ENCODE data around the gene PTGES3L. TPM values are rescaled to one million over a fixed set of nuclear protein-coding genes. Genes with fewer than 3 reads are reported as not detected.

PTGES3L gene
- total and polyA plus RNA-seq, 2 experiments from 2014 or later: 2.3 to 2.5 TPM

DNA sequence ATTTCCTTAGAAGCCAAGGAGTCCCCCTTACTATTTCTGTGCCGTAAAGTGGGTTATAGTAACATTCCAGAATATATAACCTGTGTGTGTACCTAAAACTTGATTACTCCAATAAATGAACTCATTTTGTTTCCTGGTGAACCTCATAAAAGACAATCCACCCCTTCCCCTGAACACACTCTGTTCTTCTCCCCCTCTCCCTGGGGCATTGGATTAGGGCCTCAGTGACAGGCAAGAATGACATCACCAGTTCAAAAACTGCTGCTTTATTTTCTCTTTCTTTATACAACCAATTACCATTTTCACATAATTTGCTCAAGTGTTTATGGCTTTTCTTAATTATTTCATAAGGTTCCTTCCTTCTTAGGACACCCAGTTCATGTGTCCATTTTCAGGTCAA, 33.1 kb downstream of the PTGES3L start (continued):
- TF ChIP-seq POLR2AphosphoS5 (IDR thresholded peaks at IDR 0.05; ENCODE audit: low read depth) (no peak), CREB1 (CRISPR knock-in tag; IDR thresholded peaks at IDR 0.05; ENCODE audit: low read depth) (no peak)

DNA sequence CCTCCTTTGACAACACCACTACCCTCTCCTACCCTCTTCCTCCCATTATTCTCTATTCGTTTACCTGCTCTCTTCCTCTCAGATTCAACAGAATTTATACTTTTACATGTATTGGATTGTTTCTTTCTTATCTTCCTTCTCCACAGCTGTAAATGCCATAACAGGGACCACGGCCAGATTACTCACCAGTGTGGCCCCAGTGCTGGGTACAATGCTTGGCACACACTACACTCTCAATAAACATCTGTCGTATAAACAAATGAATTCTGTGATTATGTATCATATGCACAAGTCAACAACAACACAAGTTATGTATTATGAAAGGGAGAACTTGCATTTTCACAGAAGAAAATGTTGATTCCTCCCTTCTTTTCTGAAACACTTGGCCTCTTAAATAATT, 35.7 kb downstream of the PTGES3L start:
- Histone ChIP-seq H3F3A (replicated peaks; ENCODE audit: low read depth) (0 out of 2 replicates have a peak, but pooled peaks cover 3% of the 10 kb centered on the region), H2AFZ (no peak overlapping the region), H3K79me2 (replicated peaks; ENCODE audit: insufficient read depth) (no peaks in the 10 kb centered on the region), H3K4me3 (no peak overlapping the region), H3K36me3 (ENCODE audit: insufficient read depth) (no peaks in the 10 kb centered on the region), H3K4me1 (ENCODE audit: insufficient read depth) (no peaks in the 10 kb centered on the region), H3K27me3 (ENCODE audit: insufficient read depth) (no peaks in the 10 kb centered on the region), H4K20me1 (replicated peaks; ENCODE audit: insufficient read depth) (no peaks in the 10 kb centered on the region; the same call in 1 of the 2 replicates), H3K4me2 (no peak overlapping the region), H3K9me2 (ENCODE audit: insufficient read depth) (no peaks in the 10 kb centered on the region), H3K27ac (ENCODE audit: low read depth) (no peak overlapping the region)
- no peak for DNase-seq (ENCODE audit: low spot score)
- no peak for TF ChIP-seq ZNF331 (CRISPR knock-in tag; IDR thresholded peaks at IDR 0.05; ENCODE audit: low read depth)
- no peak for TF ChIP-seq POLR2AphosphoS5 (IDR thresholded peaks at IDR 0.05; ENCODE audit: low read depth)
- TF ChIP-seq, protein P1, sequence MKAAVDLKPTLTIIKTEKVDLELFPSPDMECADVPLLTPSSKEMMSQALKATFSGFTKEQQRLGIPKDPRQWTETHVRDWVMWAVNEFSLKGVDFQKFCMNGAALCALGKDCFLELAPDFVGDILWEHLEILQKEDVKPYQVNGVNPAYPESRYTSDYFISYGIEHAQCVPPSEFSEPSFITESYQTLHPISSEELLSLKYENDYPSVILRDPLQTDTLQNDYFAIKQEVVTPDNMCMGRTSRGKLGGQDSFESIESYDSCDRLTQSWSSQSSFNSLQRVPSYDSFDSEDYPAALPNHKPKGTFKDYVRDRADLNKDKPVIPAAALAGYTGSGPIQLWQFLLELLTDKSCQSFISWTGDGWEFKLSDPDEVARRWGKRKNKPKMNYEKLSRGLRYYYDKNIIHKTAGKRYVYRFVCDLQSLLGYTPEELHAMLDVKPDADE (IDR thresholded peaks at IDR 0.05): no peak
- no peak for TF ChIP-seq EZH2 (IDR thresholded peaks at IDR 0.05; ENCODE audit: low read depth, unreplicated experiment)
- no peak for TF ChIP-seq CREB1 (CRISPR knock-in tag; IDR thresholded peaks at IDR 0.05; ENCODE audit: low read depth)
- TF ChIP-seq, protein P2, sequence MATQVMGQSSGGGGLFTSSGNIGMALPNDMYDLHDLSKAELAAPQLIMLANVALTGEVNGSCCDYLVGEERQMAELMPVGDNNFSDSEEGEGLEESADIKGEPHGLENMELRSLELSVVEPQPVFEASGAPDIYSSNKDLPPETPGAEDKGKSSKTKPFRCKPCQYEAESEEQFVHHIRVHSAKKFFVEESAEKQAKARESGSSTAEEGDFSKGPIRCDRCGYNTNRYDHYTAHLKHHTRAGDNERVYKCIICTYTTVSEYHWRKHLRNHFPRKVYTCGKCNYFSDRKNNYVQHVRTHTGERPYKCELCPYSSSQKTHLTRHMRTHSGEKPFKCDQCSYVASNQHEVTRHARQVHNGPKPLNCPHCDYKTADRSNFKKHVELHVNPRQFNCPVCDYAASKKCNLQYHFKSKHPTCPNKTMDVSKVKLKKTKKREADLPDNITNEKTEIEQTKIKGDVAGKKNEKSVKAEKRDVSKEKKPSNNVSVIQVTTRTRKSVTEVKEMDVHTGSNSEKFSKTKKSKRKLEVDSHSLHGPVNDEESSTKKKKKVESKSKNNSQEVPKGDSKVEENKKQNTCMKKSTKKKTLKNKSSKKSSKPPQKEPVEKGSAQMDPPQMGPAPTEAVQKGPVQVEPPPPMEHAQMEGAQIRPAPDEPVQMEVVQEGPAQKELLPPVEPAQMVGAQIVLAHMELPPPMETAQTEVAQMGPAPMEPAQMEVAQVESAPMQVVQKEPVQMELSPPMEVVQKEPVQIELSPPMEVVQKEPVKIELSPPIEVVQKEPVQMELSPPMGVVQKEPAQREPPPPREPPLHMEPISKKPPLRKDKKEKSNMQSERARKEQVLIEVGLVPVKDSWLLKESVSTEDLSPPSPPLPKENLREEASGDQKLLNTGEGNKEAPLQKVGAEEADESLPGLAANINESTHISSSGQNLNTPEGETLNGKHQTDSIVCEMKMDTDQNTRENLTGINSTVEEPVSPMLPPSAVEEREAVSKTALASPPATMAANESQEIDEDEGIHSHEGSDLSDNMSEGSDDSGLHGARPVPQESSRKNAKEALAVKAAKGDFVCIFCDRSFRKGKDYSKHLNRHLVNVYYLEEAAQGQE (IDR thresholded peaks at IDR 0.05; ENCODE audit: unreplicated experiment): no peak
- TF ChIP-seq STAT1 (IDR thresholded peaks at IDR 0.05; ENCODE audit: unreplicated experiment): no peak
- no peak for TF ChIP-seq EZH2phosphoT487 (IDR thresholded peaks at IDR 0.05; ENCODE audit: unreplicated experiment)
- no peak for TF ChIP-seq NANOG (IDR thresholded peaks at IDR 0.05; ENCODE audit: borderline replicate concordance)
- TF ChIP-seq, protein P3, sequence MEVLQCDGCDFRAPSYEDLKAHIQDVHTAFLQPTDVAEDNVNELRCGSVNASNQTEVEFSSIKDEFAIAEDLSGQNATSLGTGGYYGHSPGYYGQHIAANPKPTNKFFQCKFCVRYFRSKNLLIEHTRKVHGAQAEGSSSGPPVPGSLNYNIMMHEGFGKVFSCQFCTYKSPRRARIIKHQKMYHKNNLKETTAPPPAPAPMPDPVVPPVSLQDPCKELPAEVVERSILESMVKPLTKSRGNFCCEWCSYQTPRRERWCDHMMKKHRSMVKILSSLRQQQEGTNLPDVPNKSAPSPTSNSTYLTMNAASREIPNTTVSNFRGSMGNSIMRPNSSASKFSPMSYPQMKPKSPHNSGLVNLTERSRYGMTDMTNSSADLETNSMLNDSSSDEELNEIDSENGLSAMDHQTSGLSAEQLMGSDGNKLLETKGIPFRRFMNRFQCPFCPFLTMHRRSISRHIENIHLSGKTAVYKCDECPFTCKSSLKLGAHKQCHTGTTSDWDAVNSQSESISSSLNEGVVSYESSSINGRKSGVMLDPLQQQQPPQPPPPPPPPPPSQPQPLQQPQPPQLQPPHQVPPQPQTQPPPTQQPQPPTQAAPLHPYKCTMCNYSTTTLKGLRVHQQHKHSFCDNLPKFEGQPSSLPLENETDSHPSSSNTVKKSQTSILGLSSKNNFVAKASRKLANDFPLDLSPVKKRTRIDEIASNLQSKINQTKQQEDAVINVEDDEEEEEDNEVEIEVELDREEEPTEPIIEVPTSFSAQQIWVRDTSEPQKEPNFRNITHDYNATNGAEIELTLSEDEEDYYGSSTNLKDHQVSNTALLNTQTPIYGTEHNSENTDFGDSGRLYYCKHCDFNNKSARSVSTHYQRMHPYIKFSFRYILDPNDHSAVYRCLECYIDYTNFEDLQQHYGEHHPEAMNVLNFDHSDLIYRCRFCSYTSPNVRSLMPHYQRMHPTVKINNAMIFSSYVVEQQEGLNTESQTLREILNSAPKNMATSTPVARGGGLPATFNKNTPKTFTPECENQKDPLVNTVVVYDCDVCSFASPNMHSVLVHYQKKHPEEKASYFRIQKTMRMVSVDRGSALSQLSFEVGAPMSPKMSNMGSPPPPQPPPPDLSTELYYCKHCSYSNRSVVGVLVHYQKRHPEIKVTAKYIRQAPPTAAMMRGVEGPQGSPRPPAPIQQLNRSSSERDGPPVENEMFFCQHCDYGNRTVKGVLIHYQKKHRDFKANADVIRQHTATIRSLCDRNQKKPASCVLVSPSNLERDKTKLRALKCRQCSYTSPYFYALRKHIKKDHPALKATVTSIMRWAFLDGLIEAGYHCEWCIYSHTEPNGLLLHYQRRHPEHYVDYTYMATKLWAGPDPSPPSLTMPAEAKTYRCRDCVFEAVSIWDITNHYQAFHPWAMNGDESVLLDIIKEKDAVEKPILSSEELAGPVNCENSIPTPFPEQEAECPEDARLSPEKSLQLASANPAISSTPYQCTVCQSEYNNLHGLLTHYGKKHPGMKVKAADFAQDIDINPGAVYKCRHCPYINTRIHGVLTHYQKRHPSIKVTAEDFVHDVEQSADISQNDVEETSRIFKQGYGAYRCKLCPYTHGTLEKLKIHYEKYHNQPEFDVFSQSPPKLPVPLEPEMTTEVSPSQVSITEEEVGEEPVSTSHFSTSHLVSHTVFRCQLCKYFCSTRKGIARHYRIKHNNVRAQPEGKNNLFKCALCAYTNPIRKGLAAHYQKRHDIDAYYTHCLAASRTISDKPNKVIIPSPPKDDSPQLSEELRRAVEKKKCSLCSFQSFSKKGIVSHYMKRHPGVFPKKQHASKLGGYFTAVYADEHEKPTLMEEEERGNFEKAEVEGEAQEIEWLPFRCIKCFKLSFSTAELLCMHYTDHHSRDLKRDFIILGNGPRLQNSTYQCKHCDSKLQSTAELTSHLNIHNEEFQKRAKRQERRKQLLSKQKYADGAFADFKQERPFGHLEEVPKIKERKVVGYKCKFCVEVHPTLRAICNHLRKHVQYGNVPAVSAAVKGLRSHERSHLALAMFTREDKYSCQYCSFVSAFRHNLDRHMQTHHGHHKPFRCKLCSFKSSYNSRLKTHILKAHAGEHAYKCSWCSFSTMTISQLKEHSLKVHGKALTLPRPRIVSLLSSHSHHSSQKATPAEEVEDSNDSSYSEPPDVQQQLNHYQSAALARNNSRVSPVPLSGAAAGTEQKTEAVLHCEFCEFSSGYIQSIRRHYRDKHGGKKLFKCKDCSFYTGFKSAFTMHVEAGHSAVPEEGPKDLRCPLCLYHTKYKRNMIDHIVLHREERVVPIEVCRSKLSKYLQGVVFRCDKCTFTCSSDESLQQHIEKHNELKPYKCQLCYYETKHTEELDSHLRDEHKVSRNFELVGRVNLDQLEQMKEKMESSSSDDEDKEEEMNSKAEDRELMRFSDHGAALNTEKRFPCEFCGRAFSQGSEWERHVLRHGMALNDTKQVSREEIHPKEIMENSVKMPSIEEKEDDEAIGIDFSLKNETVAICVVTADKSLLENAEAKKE (CRISPR knock-in tag; IDR thresholded peaks at IDR 0.05): no peak
- TF ChIP-seq, protein P4, sequence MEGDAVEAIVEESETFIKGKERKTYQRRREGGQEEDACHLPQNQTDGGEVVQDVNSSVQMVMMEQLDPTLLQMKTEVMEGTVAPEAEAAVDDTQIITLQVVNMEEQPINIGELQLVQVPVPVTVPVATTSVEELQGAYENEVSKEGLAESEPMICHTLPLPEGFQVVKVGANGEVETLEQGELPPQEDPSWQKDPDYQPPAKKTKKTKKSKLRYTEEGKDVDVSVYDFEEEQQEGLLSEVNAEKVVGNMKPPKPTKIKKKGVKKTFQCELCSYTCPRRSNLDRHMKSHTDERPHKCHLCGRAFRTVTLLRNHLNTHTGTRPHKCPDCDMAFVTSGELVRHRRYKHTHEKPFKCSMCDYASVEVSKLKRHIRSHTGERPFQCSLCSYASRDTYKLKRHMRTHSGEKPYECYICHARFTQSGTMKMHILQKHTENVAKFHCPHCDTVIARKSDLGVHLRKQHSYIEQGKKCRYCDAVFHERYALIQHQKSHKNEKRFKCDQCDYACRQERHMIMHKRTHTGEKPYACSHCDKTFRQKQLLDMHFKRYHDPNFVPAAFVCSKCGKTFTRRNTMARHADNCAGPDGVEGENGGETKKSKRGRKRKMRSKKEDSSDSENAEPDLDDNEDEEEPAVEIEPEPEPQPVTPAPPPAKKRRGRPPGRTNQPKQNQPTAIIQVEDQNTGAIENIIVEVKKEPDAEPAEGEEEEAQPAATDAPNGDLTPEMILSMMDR (conservative IDR thresholded peaks at IDR 0.05; ENCODE audit: low read depth in 2 of 2): no peak
- no peak for TF ChIP-seq JUNB (IDR thresholded peaks at IDR 0.05; ENCODE audit: unreplicated experiment)
- TF ChIP-seq ZNF114 (CRISPR knock-in tag; IDR thresholded peaks at IDR 0.05): no peak
- Mint-ChIP-seq H3K4me3 (no peak overlapping the region), H3K9me3 (no peaks in the 10 kb centered on the region), H3K4me1 (no peaks in the 10 kb centered on the region), H3K27me3 (ENCODE audit: insufficient read depth, low read depth, poor library complexity) (peaks cover 7% of the 10 kb centered on the region), H3K36me3 (ENCODE audit: low read depth) (peaks cover 1% of the 10 kb centered on the region; the same call in 2 of the 3 replicates), H3K27ac (no peak overlapping the region)
- ATAC-seq: no peak
